Activated CD4-positive, alpha-beta T cell treated with anti-CD3 and anti-CD28 coated beads, Interleukin-2, amount 50 U/mL, for 1 hour (primary cell): ENCODE data around the gene TREX2.
"Not testable (repeated sequence)": the region's sequence is repeated elsewhere in the genome, so short reads cannot be mapped to it uniquely, and the experiment has no call there.

Experiments
- DNase-seq: peaks from one replicate; pipeline ENCODE4 v3.0.0-alpha.2; 2020

The TREX2 gene

GRCh38 chrX:153405426-153405825 lies 40.4 kb downstream of the TREX2 start:
- DNase-seq: no peak

GRCh38 chrX:153404333-153404732 lies 41.5 kb downstream of the TREX2 start:
- not testable (repeated sequence) for DNase-seq

DNA sequence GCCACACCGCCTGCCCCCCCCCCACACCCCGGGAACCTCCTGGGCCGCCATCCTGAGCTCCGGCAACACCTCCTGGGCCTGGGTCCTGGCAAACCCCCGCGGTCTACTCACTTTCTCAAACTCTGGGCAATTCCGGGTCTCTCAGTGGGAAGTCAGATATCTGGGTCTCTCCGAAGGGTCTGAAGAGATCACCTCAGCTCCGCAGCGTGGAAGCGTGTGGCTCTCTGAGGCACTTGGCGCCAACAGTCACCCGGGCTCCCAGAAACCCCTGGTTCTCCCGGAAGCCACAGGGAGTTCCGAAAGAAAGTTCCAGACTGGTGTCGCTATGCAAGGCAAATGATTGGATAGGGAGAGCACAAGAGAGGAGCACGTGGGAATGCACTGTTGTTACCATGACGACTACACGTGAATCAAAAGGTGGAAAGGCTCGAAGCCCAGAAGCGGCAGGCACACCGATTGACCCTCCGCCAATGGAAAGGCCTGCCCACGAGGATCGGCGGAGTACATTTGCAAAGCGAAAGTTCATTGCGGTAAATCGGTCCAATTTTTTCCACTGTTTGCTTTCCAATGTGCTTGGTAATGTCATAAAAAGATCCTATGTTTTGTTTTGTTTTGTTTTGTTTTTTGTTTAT lies 44.6 kb downstream of the TREX2 start, which contains the start of gene PNMA6E:
TSS of gene PNMA6E (minus strand) at position 218 of the 632 bp plus-strand sequence. CDS start 2,501 bp downstream, outside the sequence.
- DNase-seq: no peak

DNA sequence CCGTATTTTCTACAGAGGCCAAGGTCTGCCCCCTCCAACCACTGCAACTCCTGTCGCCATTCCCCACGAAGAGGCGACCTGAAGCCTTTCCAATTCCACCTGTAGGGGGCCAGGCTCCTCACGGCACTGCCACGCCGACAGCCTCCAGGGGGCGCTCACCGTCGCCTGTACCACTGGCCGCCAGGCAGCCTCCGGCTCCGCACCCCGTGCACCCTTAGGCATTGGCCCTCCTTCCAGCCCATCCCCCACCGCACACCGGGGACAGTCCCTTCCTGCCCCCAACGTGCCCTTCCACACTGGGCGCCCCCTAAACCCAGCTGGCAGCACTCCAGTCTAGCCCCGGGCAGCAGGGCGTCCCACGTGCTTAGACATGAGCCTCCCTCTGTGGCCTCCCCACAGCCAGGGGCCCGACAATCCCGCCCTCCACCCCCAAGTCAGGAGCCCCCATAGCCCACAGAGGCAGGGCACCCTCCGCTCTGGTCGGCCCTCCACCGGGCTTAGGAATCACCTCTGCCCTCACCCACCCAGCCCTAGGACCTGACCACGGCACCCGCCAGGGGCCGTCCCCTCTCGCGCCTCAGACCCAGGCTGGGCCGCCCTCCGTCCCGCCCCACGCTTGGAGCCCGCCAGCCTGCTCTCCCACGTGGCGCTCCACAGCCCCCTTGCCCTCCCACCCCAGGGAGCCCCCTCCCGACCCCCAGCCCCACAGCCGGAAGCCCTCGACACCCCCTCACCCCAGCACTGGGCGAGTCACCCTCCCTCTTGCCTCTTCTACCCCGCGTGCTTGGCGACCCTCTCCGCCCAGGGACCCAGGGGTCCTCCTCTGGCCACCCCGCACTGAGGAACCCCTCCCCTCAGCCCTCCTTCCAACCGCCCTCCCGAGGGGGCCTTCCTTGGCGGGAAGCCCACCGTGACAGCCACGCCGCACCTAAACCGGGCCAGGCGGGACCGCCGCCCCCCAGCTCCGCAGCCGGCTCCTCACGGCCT lies 45.4 kb downstream of the TREX2 start:
- DNase-seq: peak; percentile 48

DNA sequence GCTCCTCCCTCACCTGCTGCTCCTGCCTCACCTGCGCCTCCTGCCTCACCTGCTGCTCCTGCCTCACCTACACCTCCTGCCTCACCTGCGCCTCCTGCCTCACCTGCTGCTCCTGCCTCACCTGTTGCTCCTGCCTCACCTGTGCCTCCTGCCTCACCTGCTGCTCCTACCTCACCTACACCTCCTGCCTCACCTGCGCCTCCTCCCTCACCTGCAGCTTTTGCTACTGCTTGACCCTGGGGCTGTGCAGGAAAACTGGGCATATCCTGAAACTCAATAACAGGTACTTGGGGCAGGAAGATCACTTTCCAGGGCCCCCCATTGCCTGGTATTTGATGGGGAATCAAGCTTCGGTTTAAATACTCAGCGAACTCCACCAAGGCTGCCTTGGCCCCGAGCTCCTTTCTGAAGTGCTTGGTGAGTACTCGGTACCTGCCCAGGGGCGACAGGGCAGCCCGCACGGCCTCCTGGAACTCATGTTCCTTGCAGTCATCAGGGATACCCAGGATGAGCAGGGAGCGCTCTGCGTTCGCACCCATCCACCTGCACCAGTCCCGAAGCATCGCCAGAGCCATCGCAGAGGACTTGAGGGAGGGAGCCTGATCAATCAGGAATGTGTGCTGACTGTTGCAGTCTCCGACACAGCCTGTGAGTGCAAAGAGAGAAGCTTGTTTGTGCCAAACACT lies 47.4 kb downstream of the TREX2 start:
- no peak for DNase-seq

- DNase-seq: no peak
Observed at GRCh38 chrX:153397256-153397960, 48.4 kb downstream of the TREX2 start.

DNA sequence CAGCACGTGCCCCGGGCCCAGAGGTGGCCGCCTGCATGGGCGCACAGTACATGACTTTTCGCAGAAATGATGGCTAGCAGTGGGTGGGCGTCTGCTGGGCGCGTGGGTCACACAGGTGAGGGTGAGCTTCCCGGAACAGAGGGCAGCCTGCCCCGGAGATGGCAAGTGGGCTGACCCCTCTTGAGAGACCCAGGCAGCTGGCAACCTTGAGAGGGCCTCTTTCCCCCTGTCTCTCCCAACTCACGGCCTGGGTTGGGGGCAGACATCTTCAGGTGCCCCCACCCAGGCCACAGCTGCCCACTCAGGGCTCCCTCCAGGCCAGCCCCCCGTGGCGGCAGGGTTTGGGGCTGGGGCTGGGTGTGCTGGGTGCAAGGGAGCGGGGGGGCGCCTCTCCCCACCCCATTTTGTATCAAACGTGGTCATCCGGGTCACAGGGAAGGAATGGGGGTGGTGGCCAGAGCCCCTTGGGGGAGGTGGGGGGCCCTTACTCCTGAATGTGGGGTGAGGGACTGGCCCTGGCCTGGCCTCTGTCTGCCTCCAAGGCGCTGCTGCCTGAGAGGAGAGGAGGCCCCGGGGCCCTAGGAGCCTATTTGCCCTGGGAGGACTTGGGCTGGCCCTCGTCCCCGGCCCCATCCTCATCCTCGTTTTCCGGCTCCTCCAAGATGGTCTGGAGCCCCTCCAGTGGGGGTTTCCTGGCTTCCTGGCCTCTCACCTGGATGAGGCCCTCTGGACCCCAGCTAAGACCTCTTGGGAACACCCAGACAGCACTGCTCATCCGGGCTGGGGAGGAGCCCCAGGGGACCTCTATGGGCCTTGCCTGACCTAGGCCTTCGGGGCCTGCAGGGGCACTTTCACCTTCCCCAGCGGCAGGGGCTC lies 49.3 kb downstream of the TREX2 start:
- no peak for DNase-seq

- DNase-seq: no peak
Observed at GRCh38 chrX:153395613-153396319, 50.1 kb downstream of the TREX2 start.

- no peak for DNase-seq
Observed at GRCh38 chrX:153394612-153395011, 51.2 kb downstream of the TREX2 start.
